Measurements from ENCODE around the gene LRRC47.

The LRRC47 gene

DNA sequence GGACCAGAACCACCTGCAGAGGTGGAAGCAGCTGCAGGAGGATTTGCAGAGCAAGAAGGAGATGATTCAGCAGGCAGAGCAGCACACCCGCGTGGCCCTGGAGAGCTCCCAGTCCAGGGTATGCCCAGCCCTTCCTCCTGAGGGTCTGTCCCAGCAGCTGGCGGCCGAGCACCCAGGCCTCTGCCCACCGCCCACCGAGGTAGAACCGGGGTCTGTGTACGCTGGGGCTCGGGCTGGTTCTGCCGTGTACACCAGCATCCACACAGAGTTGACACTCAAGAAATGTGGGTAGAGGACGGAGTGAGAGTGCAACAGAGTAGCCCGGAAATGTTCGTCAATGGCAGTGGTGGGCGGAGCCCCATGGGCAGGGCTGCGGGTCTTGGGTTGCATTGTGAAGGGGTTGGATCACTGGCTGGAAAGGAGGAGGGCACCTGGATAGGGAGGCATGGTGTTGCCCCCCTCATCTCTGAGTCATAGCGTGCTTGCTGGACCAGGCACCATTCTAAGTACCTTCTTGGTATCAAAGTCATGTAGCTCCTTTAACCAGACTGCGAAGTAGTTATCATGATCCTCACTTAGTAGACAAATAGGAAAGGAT, 28.9 kb downstream of the LRRC47 start:
- Histone ChIP-seq H2BK120ac (ENCODE audit: insufficient read depth, low read length, poor library complexity) (no peak overlapping the region), H2BK12ac (ENCODE audit: low read length) (no peak overlapping the region), H3K4me3 (ENCODE audit: low read depth, low read length) (no peak overlapping the region), H3K27ac (ENCODE audit: low read depth, low read length) (no peak overlapping the region), H3K14ac (ENCODE audit: low read length) (no peak overlapping the region), H3K9me3 (ENCODE audit: insufficient read depth, low read depth, low read length) (no peaks in the 10 kb centered on the region), H3K4me2 (ENCODE audit: low read length) (no peak overlapping the region), H3K23ac (ENCODE audit: low read length) (no peak overlapping the region), H3K4ac (ENCODE audit: low read depth, low read length) (no peak overlapping the region), H3K79me1 (ENCODE audit: low read length) (peaks cover 3% of the 10 kb centered on the region), H4K8ac (ENCODE audit: low read depth, low read length) (no peak overlapping the region), H2AK5ac (ENCODE audit: low read length) (no peak overlapping the region), H3K9ac (ENCODE audit: low read length) (no peak overlapping the region), H3K36me3 (ENCODE audit: control insufficient read depth in 1 of 2, insufficient read depth in 2 of 2, low read length in 2 of 2) (no peaks in the 10 kb centered on the region), H2BK5ac (ENCODE audit: low read depth, low read length, poor library complexity) (no peak overlapping the region), H3K27me3 (ENCODE audit: insufficient read depth, low read length) (no peaks in the 10 kb centered on the region), H2AFZ (ENCODE audit: insufficient read depth, low read length, poor library complexity) (no peak overlapping the region), H3K18ac (ENCODE audit: low read length) (no peak overlapping the region), H4K12ac (ENCODE audit: low read depth, low read length) (no peak overlapping the region), H3K4me1 (ENCODE audit: control insufficient read depth in 1 of 2, insufficient read depth in 2 of 2, low read length in 2 of 2) (peaks cover 5 to 7% of the 10 kb centered on the region in 2 experiments), H3K79me2 (ENCODE audit: control insufficient read depth, insufficient read depth, low read length, poor library complexity) (no peaks in the 10 kb centered on the region), H4K91ac (ENCODE audit: low read depth, low read length) (no peak overlapping the region)
- WGBS (ENCODE audit: extremely low coverage, insufficient coverage, insufficient read length) = no CpG with 5 or more reads among the region's 17 CpGs
- no peak for DNase-seq

DNA sequence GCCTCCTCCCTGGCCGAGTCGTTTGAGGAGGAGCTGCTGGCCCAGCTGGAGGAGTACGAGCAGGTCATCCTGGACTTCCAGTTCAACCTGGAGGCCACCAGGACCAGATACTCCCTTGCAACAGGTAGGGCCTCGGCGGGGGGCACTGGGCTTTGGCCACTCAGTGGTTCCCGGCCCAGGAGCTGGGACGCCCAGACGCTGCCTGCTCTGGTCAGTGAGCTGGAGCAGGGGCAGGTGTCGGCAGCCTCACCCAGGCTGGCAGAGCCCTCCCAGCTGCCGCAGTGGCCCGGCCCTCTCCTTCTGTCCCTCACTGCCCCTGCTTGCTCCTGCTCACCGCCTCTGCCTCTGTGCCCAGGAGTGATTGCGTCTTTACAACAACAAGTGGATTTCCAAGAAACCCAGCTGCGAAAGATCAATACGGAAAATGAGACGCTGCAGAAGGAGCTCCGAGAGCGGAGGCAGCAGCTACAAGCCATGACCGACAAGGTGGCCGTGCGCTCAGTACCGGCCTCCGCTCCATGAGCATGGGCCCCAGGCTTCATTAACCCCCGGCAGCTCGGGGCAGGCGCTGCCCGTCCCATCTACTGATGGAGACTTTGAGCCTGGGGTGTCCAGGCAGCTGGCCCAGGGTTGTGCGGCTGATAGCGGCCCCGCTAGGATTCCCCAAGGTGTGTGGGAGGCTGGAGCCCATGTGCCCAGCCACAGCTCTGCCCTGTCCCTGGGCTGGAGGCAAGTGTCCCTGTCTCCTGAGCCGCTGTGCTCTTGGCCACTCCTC, 32.8 kb downstream of the LRRC47 start:
- H3K18ac ChIP-seq (ENCODE audit: low read length) = no peak overlapping the region
- H4K8ac ChIP-seq (ENCODE audit: low read depth, low read length) = no peak overlapping the region
- no peak overlapping the region for H4K12ac ChIP-seq (ENCODE audit: low read depth, low read length)
- no peak overlapping the region for H3K4ac ChIP-seq (ENCODE audit: low read depth, low read length)
- H2BK12ac ChIP-seq (ENCODE audit: low read length) = no peak overlapping the region
- H2BK5ac ChIP-seq (ENCODE audit: low read depth, low read length, poor library complexity) = no peak overlapping the region
- WGBS (ENCODE audit: extremely low coverage, insufficient coverage, insufficient read length) = no CpG with 5 or more reads among the region's 31 CpGs
- no peak overlapping the region for H3K14ac ChIP-seq (ENCODE audit: low read length)
- DNase-seq = no peak
- no peak overlapping the region for H2BK120ac ChIP-seq (ENCODE audit: insufficient read depth, low read length, poor library complexity)
- H3K27me3 ChIP-seq (ENCODE audit: insufficient read depth, low read length) = no peaks in the 10 kb centered on the region
- no peaks in the 10 kb centered on the region for H3K4me1 ChIP-seq (ENCODE audit: control insufficient read depth in 1 of 2, insufficient read depth in 2 of 2, low read length in 2 of 2)
- H3K79me1 ChIP-seq (ENCODE audit: low read length) = no peaks in the 10 kb centered on the region
- H3K36me3 ChIP-seq (ENCODE audit: control insufficient read depth in 1 of 2, insufficient read depth in 2 of 2, low read length in 2 of 2) = no peaks in the 10 kb centered on the region
- no peak overlapping the region for H2AFZ ChIP-seq (ENCODE audit: insufficient read depth, low read length, poor library complexity)
- no peak overlapping the region for H4K91ac ChIP-seq (ENCODE audit: low read depth, low read length)
- no peak overlapping the region for H2AK5ac ChIP-seq (ENCODE audit: low read length)
- H3K9me3 ChIP-seq (ENCODE audit: insufficient read depth, low read depth, low read length) = peaks cover 4% of the 10 kb centered on the region
- H3K23ac ChIP-seq (ENCODE audit: low read length) = no peak overlapping the region
- H3K4me2 ChIP-seq (ENCODE audit: low read length) = no peak overlapping the region
- H3K27ac ChIP-seq (ENCODE audit: low read depth, low read length) = no peak overlapping the region
- no peak overlapping the region for H3K9ac ChIP-seq (ENCODE audit: low read length)
- H3K79me2 ChIP-seq (ENCODE audit: control insufficient read depth, insufficient read depth, low read length, poor library complexity) = no peaks in the 10 kb centered on the region
- H3K4me3 ChIP-seq (ENCODE audit: low read depth, low read length) = no peak overlapping the region

DNA sequence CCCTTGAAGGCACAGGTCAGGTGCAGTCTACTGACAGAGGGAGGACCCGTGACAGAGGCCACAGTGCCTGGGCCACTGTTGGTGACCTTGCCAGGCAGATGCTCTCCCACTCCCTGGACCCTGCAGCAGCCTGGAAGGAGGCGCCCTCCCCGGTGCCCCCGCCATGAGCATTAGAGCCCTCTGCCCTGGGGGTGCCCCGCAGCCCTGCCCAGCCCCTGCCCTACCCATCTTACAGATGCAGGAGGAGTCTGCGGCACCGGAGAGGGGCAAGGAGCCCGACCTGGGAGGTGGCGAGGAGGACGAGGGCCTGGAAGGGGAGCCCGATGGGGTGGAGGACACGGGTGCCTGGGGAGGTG, 33.4 kb downstream of the LRRC47 start:
- no peak overlapping the region for H2BK120ac ChIP-seq (ENCODE audit: insufficient read depth, low read length, poor library complexity)
- no peak overlapping the region for H3K9ac ChIP-seq (ENCODE audit: low read length)
- H3K23ac ChIP-seq (ENCODE audit: low read length) = no peak overlapping the region
- H4K8ac ChIP-seq (ENCODE audit: low read depth, low read length) = no peak overlapping the region
- no peak overlapping the region for H3K4me2 ChIP-seq (ENCODE audit: low read length)
- H3K4ac ChIP-seq (ENCODE audit: low read depth, low read length) = no peak overlapping the region
- H3K18ac ChIP-seq (ENCODE audit: low read length) = no peak overlapping the region
- H2AFZ ChIP-seq (ENCODE audit: insufficient read depth, low read length, poor library complexity) = no peak overlapping the region
- H3K14ac ChIP-seq (ENCODE audit: low read length) = no peak overlapping the region
- H3K27me3 ChIP-seq (ENCODE audit: insufficient read depth, low read length) = no peaks in the 10 kb centered on the region
- H2BK12ac ChIP-seq (ENCODE audit: low read length) = no peak overlapping the region
- no peak overlapping the region for H3K4me3 ChIP-seq (ENCODE audit: low read depth, low read length)
- no peak overlapping the region for H4K91ac ChIP-seq (ENCODE audit: low read depth, low read length)
- H4K12ac ChIP-seq (ENCODE audit: low read depth, low read length) = no peak overlapping the region
- WGBS (ENCODE audit: extremely low coverage, insufficient coverage, insufficient read length) = no CpG with 5 or more reads among the region's 12 CpGs
- H2AK5ac ChIP-seq (ENCODE audit: low read length) = no peak overlapping the region
- no peaks in the 10 kb centered on the region for H3K4me1 ChIP-seq (ENCODE audit: control insufficient read depth in 1 of 2, insufficient read depth in 2 of 2, low read length in 2 of 2)
- no peaks in the 10 kb centered on the region for H3K79me2 ChIP-seq (ENCODE audit: control insufficient read depth, insufficient read depth, low read length, poor library complexity)
- H3K9me3 ChIP-seq (ENCODE audit: insufficient read depth, low read depth, low read length) = peaks cover 4% of the 10 kb centered on the region
- no peaks in the 10 kb centered on the region for H3K36me3 ChIP-seq (ENCODE audit: control insufficient read depth in 1 of 2, insufficient read depth in 2 of 2, low read length in 2 of 2)
- no peak for DNase-seq
- no peak overlapping the region for H3K27ac ChIP-seq (ENCODE audit: low read depth, low read length)
- H2BK5ac ChIP-seq (ENCODE audit: low read depth, low read length, poor library complexity) = no peak overlapping the region
- H3K79me1 ChIP-seq (ENCODE audit: low read length) = no peaks in the 10 kb centered on the region

GRCh38 chr1:3762151-3762872, 34.0 kb downstream of the LRRC47 start:
- Histone ChIP-seq H3K79me1 (ENCODE audit: low read length) (no peaks in the 10 kb centered on the region), H3K18ac (ENCODE audit: low read length) (no peak overlapping the region), H3K27me3 (ENCODE audit: insufficient read depth, low read length) (no peaks in the 10 kb centered on the region), H3K14ac (ENCODE audit: low read length) (no peak overlapping the region), H4K8ac (ENCODE audit: low read depth, low read length) (no peak overlapping the region), H3K4me3 (ENCODE audit: low read depth, low read length) (no peak overlapping the region), H3K9me3 (ENCODE audit: insufficient read depth, low read depth, low read length) (peaks cover 4% of the 10 kb centered on the region), H3K9ac (ENCODE audit: low read length) (no peak overlapping the region), H3K23ac (ENCODE audit: low read length) (no peak overlapping the region), H4K91ac (ENCODE audit: low read depth, low read length) (no peak overlapping the region), H3K79me2 (ENCODE audit: control insufficient read depth, insufficient read depth, low read length, poor library complexity) (no peaks in the 10 kb centered on the region), H3K4me2 (ENCODE audit: low read length) (no peak overlapping the region), H2AFZ (ENCODE audit: insufficient read depth, low read length, poor library complexity) (no peak overlapping the region), H2AK5ac (ENCODE audit: low read length) (no peak overlapping the region), H2BK5ac (ENCODE audit: low read depth, low read length, poor library complexity) (no peak overlapping the region), H2BK120ac (ENCODE audit: insufficient read depth, low read length, poor library complexity) (no peak overlapping the region), H3K4me1 (ENCODE audit: control insufficient read depth in 1 of 2, insufficient read depth in 2 of 2, low read length in 2 of 2) (no peaks in the 10 kb centered on the region), H3K36me3 (ENCODE audit: control insufficient read depth in 1 of 2, insufficient read depth in 2 of 2, low read length in 2 of 2) (no peaks in the 10 kb centered on the region), H3K27ac (ENCODE audit: low read depth, low read length) (no peak overlapping the region), H2BK12ac (ENCODE audit: low read length) (no peak overlapping the region), H4K12ac (ENCODE audit: low read depth, low read length) (no peak overlapping the region), H3K4ac (ENCODE audit: low read depth, low read length) (no peak overlapping the region)
- DNase-seq = no peak
- no CpG with 5 or more reads among the region's 15 CpGs for WGBS (ENCODE audit: extremely low coverage, insufficient coverage, insufficient read length)

Measured in trophoblast cell (in vitro differentiated cells and primary cell).